GM20431 (cell line): Measurements from ENCODE around the gene SEZ6L.

ENCODE experiments used
- in situ Hi-C: fragments of 300-500 bp; cut with MseI, MboI; formaldehyde crosslinking; loops from one replicate; pipeline ENCODE4 v1.15.0; 2020; ENCODE audit warnings: low sequenced_read_pairs; ENCODE audit not compliant: unreplicated experiment

Gene SEZ6L

DNA sequence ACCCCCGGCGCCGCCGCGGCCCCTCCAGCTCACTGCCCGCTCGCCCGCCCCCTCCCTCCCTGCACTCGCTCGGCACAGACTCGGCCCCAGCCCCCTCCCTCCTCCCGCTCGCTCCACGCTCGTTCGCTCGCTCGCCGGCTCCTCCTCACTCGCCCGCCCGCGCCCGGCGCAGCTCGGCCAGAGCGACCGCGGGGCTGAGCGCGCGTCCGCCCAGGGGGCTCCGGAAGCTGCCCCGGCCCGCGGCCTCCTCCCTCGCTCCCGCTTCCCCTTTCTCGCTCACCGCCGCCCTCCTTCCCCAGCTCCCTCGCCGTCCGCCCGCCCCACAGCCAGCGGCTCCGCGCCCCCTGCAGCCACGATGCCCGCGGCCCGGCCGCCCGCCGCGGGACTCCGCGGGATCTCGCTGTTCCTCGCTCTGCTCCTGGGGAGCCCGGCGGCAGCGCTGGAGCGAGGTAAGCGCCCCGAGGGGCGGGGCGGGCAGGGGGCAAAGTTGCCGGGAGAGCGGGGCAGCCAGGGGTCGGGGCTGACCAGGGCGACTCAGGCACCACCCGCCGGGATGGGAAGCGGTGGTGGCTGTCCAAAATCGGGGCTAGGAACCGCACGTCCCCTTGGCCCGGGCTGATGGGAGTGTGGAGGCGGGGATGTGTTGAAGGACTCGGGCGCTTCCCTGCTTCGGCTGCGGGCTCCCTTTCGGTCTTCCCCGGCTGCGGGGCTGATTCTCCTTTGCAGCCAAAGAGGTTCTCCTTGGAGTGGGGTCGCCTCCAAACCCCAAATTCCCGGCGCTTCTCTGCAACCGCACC, at the start of gene SEZ6L:
SEZ6L (plus strand) TSS at position 148 of the 797 bp plus-strand sequence; CDS start at position 356, 208 bp downstream.
- in situ Hi-C loops = no loop called here

GRCh38 chr22:26122920-26123468, 46.3 kb upstream of the SEZ6L start:
- in situ Hi-C loops = no loop called here

- in situ Hi-C loops = no loop called here
Measured at GRCh38 chr22:26124991-26125725, 44.1 kb upstream of the SEZ6L start.

- in situ Hi-C loops = no loop called here
Measured at GRCh38 chr22:26127126-26127525, 42.1 kb upstream of the SEZ6L start.

DNA sequence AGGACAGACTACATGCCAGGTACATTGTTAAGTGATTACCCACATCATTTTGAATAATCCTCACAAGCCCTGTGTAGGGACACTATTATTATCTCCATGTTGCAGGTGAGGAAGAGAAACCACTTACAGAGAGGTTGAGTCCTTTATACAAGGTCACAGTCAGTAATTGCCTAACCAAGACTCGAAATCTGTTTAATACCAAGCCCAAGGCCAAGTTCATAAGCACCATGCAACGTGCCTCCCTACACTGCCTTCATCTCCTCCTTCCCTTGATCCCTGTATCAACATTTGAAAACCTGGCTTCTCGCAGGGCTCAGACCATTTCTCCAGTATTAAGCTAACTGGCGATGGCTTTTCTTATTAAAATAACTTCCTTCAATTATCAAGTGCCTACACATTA, 41.7 kb upstream of the SEZ6L start:
- in situ Hi-C loops = no loop called here

GRCh38 chr22:26131589-26132154, 37.6 kb upstream of the SEZ6L start:
- in situ Hi-C loops = no loop called here

- in situ Hi-C loops = no loop called here
Measured at GRCh38 chr22:26134654-26135330, 34.5 kb upstream of the SEZ6L start.

- in situ Hi-C loops = no loop called here
Measured at GRCh38 chr22:26135806-26136205, 33.5 kb upstream of the SEZ6L start.

DNA sequence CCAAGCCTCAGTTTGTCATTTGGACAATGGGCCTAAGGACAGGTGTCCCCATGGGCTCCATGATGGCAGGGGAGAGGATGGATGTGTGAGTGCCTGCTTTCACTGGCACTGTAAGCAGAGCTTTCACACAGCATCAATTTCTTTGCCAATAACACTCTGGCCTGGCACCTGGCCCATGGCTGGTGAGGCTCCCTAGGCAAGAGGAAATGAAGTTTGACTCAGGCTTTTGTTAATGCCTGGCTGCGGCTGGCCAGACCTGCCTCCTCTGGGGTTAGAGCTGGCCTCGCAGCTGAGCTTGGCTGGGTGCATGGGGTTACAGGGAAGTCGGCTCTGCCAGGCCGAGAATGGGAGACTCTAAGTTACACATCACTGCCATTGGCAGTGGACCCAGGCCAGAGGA, 30.0 kb upstream of the SEZ6L start:
- in situ Hi-C loops = no loop called here

DNA sequence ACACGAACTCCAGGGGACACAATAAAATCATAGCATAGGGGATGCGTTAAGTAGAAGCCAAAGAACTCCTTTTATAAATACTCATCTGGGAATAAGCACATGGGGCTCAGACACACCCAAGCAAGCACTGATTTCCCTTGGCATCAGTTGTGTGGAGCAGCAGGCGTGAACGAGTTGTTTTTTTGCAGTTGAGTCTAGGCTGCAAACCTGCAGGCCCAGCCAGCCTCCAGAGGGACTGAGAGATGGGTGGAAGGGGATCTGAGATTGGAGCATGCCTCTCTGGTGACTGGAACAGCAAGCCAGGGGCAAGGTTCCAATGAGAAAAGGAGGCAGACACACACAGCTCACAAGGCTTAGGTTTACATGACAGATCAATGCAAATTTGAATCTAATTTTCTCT, 27.4 kb upstream of the SEZ6L start:
- in situ Hi-C loops = no loop called here

GRCh38 chr22:26143806-26144325, 25.4 kb upstream of the SEZ6L start:
- in situ Hi-C loops = no loop called here

DNA sequence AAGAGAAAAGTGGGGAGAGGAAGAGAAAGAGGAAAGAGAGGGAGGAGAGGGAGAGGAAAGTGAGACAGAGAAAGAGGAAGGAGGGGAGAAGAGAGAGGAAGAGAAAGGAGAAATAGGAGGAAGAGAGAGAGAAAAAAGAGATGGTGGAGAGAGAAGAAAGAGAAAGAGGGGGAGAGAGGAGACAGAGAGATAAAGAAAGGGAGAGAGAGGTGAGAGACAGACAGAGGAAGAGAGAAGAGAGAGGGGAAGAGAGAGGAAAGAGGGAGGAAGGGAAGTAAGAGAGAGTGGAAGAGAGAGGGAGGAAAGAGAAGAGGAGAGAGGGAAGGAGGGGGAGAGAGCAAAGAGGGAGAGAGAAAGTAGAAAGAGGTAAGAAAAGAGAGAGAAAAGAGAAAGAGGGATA, 9.4 kb upstream of the SEZ6L start:
- in situ Hi-C loops = no loop called here

DNA sequence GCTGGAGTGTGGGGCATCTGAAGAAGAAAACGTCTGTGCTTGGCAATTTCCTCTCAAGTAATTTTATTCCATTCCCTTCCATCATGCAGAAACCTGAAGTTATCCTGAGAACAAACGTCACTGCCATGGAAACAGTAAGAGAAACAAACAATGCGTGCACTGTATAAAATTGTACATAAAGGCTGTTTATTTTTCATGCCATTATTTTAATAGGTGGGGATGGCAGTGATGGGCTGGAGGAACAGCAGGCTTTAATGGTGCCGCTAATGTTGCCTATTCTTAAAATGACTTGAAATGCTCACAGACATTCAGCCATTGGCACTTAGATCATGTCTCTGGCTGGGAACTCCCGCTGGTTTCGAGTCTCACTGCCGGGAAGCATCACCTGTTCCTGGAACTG, 7.5 kb upstream of the SEZ6L start:
- in situ Hi-C loops = no loop called here

GRCh38 chr22:26162926-26163325, 6.3 kb upstream of the SEZ6L start:
- in situ Hi-C loops = no loop called here

DNA sequence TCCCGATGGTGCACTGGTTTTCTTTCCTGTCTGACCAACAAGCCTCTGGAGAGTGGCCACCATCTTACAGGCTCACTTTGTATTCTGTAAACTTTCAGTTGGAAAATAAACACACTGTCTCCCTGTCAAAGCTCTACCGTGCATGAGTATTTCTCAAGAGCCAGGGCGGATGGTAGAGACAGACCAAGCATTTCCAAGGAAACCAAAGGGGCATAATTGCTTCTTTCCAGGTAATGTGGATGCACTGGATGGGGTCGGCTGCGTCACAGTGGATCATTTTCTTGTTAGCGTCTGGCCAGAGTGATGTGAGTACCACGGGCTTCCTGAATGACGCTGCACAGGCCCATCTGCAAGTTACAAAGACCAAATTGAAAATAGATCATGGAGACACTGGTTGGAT, 5.1 kb upstream of the SEZ6L start:
- in situ Hi-C loops = no loop called here

GRCh38 chr22:26168330-26168851, 871 bp upstream of the SEZ6L start:
- in situ Hi-C loops = no loop called here

- in situ Hi-C loops = no loop called here
Measured at GRCh38 chr22:26168939-26169314, 335 bp upstream of the SEZ6L start.

DNA sequence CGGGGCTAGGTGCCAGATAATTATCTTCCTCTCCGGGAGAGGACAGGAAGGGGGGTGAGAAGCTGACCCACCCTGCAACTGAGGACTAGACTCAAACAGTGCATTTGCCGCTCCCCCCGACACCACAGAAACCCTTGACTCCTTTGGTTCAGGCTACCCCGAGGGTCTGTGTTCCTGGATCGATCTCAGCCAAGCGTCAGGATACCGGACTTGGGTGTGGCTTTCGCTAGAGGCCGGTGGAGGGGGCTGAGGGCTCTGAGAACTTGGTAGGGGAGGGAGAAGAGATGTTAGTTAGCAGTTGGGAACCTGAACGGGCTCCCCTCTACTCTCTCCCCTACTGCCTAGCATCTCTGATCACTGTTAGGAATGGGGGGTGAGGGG, 840 bp downstream of the SEZ6L start:
- in situ Hi-C loops = no loop called here

GRCh38 chr22:26170795-26171580, 1.7 kb downstream of the SEZ6L start:
- in situ Hi-C loops = no loop called here
